Measurements from ENCODE around the gene LORICRIN.

DNA sequence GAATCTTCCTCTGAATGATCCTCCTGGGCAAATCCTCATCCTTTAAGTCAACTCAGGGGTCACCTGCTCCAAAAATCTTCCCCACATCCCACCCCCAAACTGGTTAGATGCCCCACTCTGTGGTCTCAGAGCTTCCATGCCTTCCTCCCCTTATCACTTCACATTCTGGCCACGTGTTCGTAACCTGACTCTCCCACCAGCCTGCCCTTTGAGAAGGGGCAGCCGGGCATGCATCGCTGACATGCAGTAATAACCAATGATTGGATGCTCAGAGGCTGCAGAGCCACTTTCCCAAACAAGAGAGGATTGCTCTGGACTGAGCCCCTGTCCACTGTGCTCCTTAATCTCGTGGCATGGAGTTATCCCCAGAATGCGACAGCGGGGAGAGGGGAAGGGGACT lies 49.3 kb upstream of the LORICRIN start:
- TF ChIP-seq EZH2 (IDR thresholded peaks at IDR 0.05; ENCODE audit: low read length, unreplicated experiment) = no peak
- TF ChIP-seq, protein P1, sequence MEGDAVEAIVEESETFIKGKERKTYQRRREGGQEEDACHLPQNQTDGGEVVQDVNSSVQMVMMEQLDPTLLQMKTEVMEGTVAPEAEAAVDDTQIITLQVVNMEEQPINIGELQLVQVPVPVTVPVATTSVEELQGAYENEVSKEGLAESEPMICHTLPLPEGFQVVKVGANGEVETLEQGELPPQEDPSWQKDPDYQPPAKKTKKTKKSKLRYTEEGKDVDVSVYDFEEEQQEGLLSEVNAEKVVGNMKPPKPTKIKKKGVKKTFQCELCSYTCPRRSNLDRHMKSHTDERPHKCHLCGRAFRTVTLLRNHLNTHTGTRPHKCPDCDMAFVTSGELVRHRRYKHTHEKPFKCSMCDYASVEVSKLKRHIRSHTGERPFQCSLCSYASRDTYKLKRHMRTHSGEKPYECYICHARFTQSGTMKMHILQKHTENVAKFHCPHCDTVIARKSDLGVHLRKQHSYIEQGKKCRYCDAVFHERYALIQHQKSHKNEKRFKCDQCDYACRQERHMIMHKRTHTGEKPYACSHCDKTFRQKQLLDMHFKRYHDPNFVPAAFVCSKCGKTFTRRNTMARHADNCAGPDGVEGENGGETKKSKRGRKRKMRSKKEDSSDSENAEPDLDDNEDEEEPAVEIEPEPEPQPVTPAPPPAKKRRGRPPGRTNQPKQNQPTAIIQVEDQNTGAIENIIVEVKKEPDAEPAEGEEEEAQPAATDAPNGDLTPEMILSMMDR (conservative IDR thresholded peaks at IDR 0.05; ENCODE audit: low read depth, low read length) = no peak
